H1 (cell line): ENCODE measurements around the gene ARHGAP6.

Experiments
- CTCF ChIP-seq, 3 experiments: IDR thresholded peaks; 1 replicate in 2 of 3; 2 replicates in 1 of 3; pipeline versions ENCODE4 v1.5.1 to v1.6.1; 2011; ENCODE audit warnings: low read length in 3 of 3, mild to moderate bottlenecking in 3 of 3, inconsistent platforms in 2 of 3, low read depth in 1 of 3, moderate library complexity in 1 of 3; ENCODE audit not compliant: insufficient read depth in 1 of 3; ENCODE audit errors: control extremely low read depth in 1 of 3
- EZH2 ChIP-seq: fragments of 200-600 bp; sonication (generic); IDR thresholded peaks from 2 replicates; pipeline ENCODE4 v1.7.1; 2012; ENCODE audit warnings: low read depth, mild to moderate bottlenecking, moderate library complexity, low read length, inconsistent platforms; ENCODE audit not compliant: severe bottlenecking
- MAFK ChIP-seq: IDR thresholded peaks from 2 replicates; pipeline ENCODE4 v1.6.1; 2012; ENCODE audit warnings: low read depth, mild to moderate bottlenecking, improper control_type of control experiment, low read length
- POLR2A ChIP-seq, 2 experiments: IDR thresholded peaks; 1 replicate in 1 of 2; 2 replicates in 1 of 2; pipeline ENCODE4 v1.6.1; 2011; ENCODE audit warnings: low read depth in 2 of 2, low read length in 2 of 2, mild to moderate bottlenecking in 2 of 2; ENCODE audit errors: control extremely low read depth in 1 of 2
- SP2 ChIP-seq: IDR thresholded peaks from 2 replicates; pipeline ENCODE4 v1.6.1; 2012; ENCODE audit warnings: mild to moderate bottlenecking, low read length, inconsistent platforms

- TF ChIP-seq CTCF (IDR thresholded peaks at IDR 0.05; ENCODE audit: control extremely low read depth in 1 of 3, insufficient read depth in 1 of 3, low read depth in 1 of 3, low read length in 3 of 3), result no peak
- TF ChIP-seq POLR2A (IDR thresholded peaks at IDR 0.05; ENCODE audit: control extremely low read depth in 1 of 2, low read depth in 2 of 2, low read length in 2 of 2), result no peak
- no peak for TF ChIP-seq SP2
- TF ChIP-seq EZH2, result no peak
- no peak for TF ChIP-seq MAFK
These were observed 501.3 kb downstream of the ARHGAP6 start for GRCh38 chrX:11164433-11164832.
